Lower leg skin (tissue), 3 donors: ENCODE results near the gene NRG3.

Experiments used
- POLR2A ChIP-seq, 2 donors: fragments of 450-650 bp; IDR thresholded peaks; one replicate each; pipeline ENCODE4 v1.6.1; 2016 to 2017; ENCODE audit warnings: antibody characterized with exemption in 2 of 2, mild to moderate bottlenecking in 1 of 2, moderate library complexity in 1 of 2
- TF ChIP-seq, protein P1 (sequence below), 3 donors: fragments of 450-650 bp; IDR thresholded peaks; one replicate each; pipeline ENCODE4 v1.5.1; 2016; ENCODE audit warnings: antibody characterized with exemption in 3 of 3, mild to moderate bottlenecking in 3 of 3, moderate library complexity in 2 of 3

DNA sequence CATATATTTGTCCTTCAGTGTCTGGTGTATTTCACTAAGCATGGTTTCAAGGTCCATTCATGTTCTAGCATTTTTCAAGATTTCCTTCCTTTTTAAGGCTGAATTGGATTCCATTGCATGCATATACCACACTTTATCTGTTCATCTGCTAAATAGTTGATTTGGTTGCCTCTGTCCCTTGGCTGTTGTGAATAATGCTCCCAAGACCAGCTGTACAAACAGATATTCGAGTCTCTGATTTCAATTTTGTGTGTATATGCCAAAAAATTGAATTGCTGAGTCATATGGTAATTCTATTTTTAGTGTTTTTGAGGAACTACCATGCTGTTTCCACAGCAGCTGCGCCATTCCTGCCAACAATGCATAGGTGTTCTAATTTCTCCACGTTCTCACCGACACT lies 216.4 kb downstream of the NRG3 start:
- no peak for TF ChIP-seq POLR2A (IDR thresholded peaks at IDR 0.05)
- TF ChIP-seq, protein P1, sequence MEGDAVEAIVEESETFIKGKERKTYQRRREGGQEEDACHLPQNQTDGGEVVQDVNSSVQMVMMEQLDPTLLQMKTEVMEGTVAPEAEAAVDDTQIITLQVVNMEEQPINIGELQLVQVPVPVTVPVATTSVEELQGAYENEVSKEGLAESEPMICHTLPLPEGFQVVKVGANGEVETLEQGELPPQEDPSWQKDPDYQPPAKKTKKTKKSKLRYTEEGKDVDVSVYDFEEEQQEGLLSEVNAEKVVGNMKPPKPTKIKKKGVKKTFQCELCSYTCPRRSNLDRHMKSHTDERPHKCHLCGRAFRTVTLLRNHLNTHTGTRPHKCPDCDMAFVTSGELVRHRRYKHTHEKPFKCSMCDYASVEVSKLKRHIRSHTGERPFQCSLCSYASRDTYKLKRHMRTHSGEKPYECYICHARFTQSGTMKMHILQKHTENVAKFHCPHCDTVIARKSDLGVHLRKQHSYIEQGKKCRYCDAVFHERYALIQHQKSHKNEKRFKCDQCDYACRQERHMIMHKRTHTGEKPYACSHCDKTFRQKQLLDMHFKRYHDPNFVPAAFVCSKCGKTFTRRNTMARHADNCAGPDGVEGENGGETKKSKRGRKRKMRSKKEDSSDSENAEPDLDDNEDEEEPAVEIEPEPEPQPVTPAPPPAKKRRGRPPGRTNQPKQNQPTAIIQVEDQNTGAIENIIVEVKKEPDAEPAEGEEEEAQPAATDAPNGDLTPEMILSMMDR (IDR thresholded peaks at IDR 0.05), result no peak
